SK-N-SH treated with all-trans-retinoic acid at 6 μM for 48 hours (cell line): Measurements from ENCODE around the gene CSNK1D.

Experiments
- CREB5 ChIP-seq: fragments of 250-450 bp; sonication (Bioruptor Pico); IDR thresholded peaks from 2 replicates; pipeline ENCODE4 v1.5.1; 2020; ENCODE audit warnings: low read depth, mild to moderate bottlenecking, moderate library complexity
- CSDC2 ChIP-seq: fragments of 250-450 bp; sonication (Bioruptor Pico); IDR thresholded peaks from 2 replicates; pipeline ENCODE4 v1.5.0; 2020; ENCODE audit warnings: mild to moderate bottlenecking, moderate library complexity
- CSRNP3 ChIP-seq: fragments of 250-450 bp; sonication (Bioruptor Pico); IDR thresholded peaks from 2 replicates; pipeline ENCODE4 v1.5.1; 2021; ENCODE audit warnings: mild to moderate bottlenecking, moderate library complexity
- ESRRG ChIP-seq: fragments of 250-450 bp; sonication (Bioruptor Pico); IDR thresholded peaks from 2 replicates; pipeline ENCODE4 v1.6.1; 2021; ENCODE audit warnings: mild to moderate bottlenecking
- ISL1 ChIP-seq: fragments of 250-450 bp; sonication (Bioruptor Pico); IDR thresholded peaks from 2 replicates; pipeline ENCODE4 v2.1.2; 2022; ENCODE audit warnings: mild to moderate bottlenecking, moderate library complexity
- OSR1 ChIP-seq: fragments of 250-450 bp; sonication (Bioruptor Pico); IDR thresholded peaks from 2 replicates; pipeline ENCODE4 v1.8.0; 2022; ENCODE audit warnings: moderate library complexity, mild to moderate bottlenecking, inconsistent platforms
- PATZ1 ChIP-seq: fragments of 250-450 bp; sonication (Bioruptor Pico); IDR thresholded peaks from 2 replicates; pipeline ENCODE4 v1.8.0; 2020; ENCODE audit warnings: mild to moderate bottlenecking, moderate library complexity, borderline replicate concordance
- SNAI2 ChIP-seq: fragments of 250-450 bp; sonication (Bioruptor Pico); IDR thresholded peaks from 2 replicates; pipeline ENCODE4 v1.5.0; 2020; ENCODE audit warnings: mild to moderate bottlenecking, moderate library complexity
- TSHZ2 ChIP-seq: fragments of 250-450 bp; sonication (Bioruptor Pico); IDR thresholded peaks from 2 replicates; pipeline ENCODE4 v1.5.0; 2020; ENCODE audit warnings: mild to moderate bottlenecking, moderate library complexity
- ZC3H10 ChIP-seq: fragments of 250-450 bp; sonication (Bioruptor Pico); IDR thresholded peaks from 2 replicates; pipeline ENCODE4 v1.5.1; 2021; ENCODE audit warnings: mild to moderate bottlenecking, moderate library complexity
- ZFP3 ChIP-seq: fragments of 250-450 bp; sonication (Bioruptor Pico); IDR thresholded peaks from 2 replicates; pipeline ENCODE4 v1.5.0; 2020; ENCODE audit warnings: mild to moderate bottlenecking, moderate library complexity
- ZFP30 ChIP-seq: fragments of 450-650 bp; formaldehyde crosslinking; IDR thresholded peaks from 2 replicates; pipeline ENCODE4 v1.5.0; 2022; ENCODE audit warnings: mild to moderate bottlenecking, moderate library complexity
- ZNF8 ChIP-seq: fragments of 450-650 bp; formaldehyde crosslinking; IDR thresholded peaks from 2 replicates; pipeline ENCODE4 v1.5.0; 2020; ENCODE audit warnings: mild to moderate bottlenecking, moderate library complexity
- TF ChIP-seq, protein P1 (sequence below): fragments of 250-450 bp; sonication (Bioruptor Pico); IDR thresholded peaks from 2 replicates; pipeline ENCODE4 v1.8.0; 2021; ENCODE audit warnings: low read depth, mild to moderate bottlenecking, moderate library complexity, borderline replicate concordance

- TF ChIP-seq TSHZ2 (CRISPR knock-in tag) = no peak
- TF ChIP-seq, protein P1, sequence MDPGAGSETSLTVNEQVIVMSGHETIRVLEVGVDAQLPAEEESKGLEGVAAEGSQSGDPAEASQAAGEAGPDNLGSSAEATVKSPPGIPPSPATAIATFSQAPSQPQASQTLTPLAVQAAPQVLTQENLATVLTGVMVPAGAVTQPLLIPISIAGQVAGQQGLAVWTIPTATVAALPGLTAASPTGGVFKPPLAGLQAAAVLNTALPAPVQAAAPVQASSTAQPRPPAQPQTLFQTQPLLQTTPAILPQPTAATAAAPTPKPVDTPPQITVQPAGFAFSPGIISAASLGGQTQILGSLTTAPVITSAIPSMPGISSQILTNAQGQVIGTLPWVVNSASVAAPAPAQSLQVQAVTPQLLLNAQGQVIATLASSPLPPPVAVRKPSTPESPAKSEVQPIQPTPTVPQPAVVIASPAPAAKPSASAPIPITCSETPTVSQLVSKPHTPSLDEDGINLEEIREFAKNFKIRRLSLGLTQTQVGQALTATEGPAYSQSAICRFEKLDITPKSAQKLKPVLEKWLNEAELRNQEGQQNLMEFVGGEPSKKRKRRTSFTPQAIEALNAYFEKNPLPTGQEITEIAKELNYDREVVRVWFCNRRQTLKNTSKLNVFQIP = no peak
- TF ChIP-seq CREB5 (CRISPR knock-in tag) = no peak
- TF ChIP-seq PATZ1 (CRISPR knock-in tag) = no peak
- TF ChIP-seq ESRRG = no peak
- no peak for TF ChIP-seq ZC3H10 (CRISPR knock-in tag)
- no peak for TF ChIP-seq SNAI2 (CRISPR knock-in tag)
- no peak for TF ChIP-seq CSDC2 (CRISPR knock-in tag)
- TF ChIP-seq ZFP3 (CRISPR knock-in tag) = no peak
- no peak for TF ChIP-seq ZNF8 (CRISPR knock-in tag)
- no peak for TF ChIP-seq ZFP30 (CRISPR knock-in tag)
- TF ChIP-seq OSR1 = no peak
- no peak for TF ChIP-seq ISL1
- TF ChIP-seq CSRNP3 (CRISPR knock-in tag) = no peak
Observed at GRCh38 chr17:82300228-82300627, 26.7 kb upstream of the CSNK1D start.
